ENCODE measurements around the gene ENOSF1. TPM values are rescaled to one million over a fixed set of nuclear protein-coding genes. Genes with fewer than 3 reads are reported as not detected.
"Not testable (repeated sequence)": the region's sequence is repeated elsewhere in the genome, so short reads cannot be mapped to it uniquely, and the experiment has no call there.

ENOSF1 gene
- total RNA-seq, 1 experiment from 2014 or later, result 39.2 TPM

DNA sequence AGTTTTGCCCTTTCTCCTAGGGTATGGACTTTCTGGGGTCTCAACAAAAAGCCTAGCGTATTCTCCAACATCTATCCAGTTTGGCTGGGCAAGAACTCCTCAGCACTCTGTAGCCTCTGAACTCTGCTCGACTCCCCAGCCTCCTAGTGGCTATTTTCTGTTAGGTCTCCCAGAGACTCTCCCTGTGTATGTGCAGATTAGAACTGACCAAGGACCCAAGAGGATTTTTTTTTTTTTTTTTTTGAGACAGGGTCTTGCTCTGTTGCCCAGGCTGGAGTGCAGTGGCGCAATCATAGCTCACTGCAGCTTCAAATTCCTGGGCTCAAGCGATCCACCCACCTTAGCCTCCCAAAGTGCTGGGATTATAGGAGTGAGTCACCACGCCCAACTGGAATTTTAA, 17.7 kb upstream of the ENOSF1 start:
- TF ChIP-seq, protein P1, sequence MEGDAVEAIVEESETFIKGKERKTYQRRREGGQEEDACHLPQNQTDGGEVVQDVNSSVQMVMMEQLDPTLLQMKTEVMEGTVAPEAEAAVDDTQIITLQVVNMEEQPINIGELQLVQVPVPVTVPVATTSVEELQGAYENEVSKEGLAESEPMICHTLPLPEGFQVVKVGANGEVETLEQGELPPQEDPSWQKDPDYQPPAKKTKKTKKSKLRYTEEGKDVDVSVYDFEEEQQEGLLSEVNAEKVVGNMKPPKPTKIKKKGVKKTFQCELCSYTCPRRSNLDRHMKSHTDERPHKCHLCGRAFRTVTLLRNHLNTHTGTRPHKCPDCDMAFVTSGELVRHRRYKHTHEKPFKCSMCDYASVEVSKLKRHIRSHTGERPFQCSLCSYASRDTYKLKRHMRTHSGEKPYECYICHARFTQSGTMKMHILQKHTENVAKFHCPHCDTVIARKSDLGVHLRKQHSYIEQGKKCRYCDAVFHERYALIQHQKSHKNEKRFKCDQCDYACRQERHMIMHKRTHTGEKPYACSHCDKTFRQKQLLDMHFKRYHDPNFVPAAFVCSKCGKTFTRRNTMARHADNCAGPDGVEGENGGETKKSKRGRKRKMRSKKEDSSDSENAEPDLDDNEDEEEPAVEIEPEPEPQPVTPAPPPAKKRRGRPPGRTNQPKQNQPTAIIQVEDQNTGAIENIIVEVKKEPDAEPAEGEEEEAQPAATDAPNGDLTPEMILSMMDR (conservative IDR thresholded peaks at IDR 0.05; ENCODE audit: low read depth, low read length), result peak; percentile 32; the same call in 1 of the 2 replicates
- H3K36me3 ChIP-seq (ENCODE audit: insufficient read depth, low read length, poor library complexity, severe bottlenecking), result peaks cover 20% of the 10 kb centered on the region
- H3K27me3 ChIP-seq (replicated peaks; ENCODE audit: insufficient read depth, low read depth, low read length, poor library complexity); H3K4me3 ChIP-seq (ENCODE audit: low read depth, low read length, poor library complexity, severe bottlenecking); CTCF ChIA-PET; H3K4me1 ChIP-seq (ENCODE audit: insufficient read depth, low read length, poor library complexity, severe bottlenecking); intact Hi-C loops (cut with micrococcal nuclease; ENCODE audit: unreplicated experiment); DNase-seq (ENCODE audit: low spot score); BruUV-seq (replicated peaks); POLR2A ChIA-PET (ENCODE audit: low non-redundant PET); H3K9me3 ChIP-seq (ENCODE audit: low read depth, low read length, poor library complexity, severe bottlenecking); H3K27ac ChIP-seq (ENCODE audit: low read depth, low read length, poor library complexity, severe bottlenecking): not testable (repeated sequence)

DNA sequence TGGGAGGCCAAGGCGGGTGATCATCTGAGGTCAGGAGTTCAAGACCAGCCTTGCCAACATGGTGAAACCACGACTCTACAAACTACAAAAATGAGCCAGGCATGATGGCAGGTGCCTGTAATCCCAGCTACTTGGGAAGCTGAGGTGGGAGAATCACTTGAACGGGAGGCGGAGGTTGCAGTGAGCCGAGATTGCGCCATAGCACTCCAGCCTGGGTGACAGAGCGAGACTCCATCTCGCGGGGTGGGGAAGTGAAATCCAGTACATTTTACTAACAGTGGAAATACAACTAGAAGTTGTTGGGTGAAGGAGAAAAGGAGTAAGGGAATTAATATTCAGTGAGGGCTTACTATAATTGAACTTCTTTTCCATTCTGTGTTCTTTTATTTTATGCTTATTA, 13.2 kb upstream of the ENOSF1 start:
- CTCF ChIA-PET, result interaction anchor here (0.7 kb wide), 1 partner anchor 9 kb away, joined by 3 read pairs; no protein-coding TSS in a partner anchor
- peaks cover 28% of the 10 kb centered on the region for H3K4me1 ChIP-seq (ENCODE audit: insufficient read depth, low read length, poor library complexity, severe bottlenecking)
- H3K36me3 ChIP-seq (ENCODE audit: insufficient read depth, low read length, poor library complexity, severe bottlenecking), result peaks cover 4% of the 10 kb centered on the region
- no peaks in the 10 kb centered on the region for H3K27me3 ChIP-seq (replicated peaks; ENCODE audit: insufficient read depth, low read depth, low read length, poor library complexity)
- DNase-seq (ENCODE audit: low spot score), result no peak
- intact Hi-C loops (cut with micrococcal nuclease; ENCODE audit: unreplicated experiment), result no loop called here
- TF ChIP-seq EZH2 (IDR thresholded peaks at IDR 0.05; ENCODE audit: borderline replicate concordance, low read depth, low read length, poor library complexity, severe bottlenecking), result no peak
- TF ChIP-seq, protein P1 (conservative IDR thresholded peaks at IDR 0.05; ENCODE audit: low read depth, low read length), result no peak
- POLR2A ChIA-PET (ENCODE audit: low non-redundant PET), result no interaction called here
- H3K9me3 ChIP-seq (ENCODE audit: low read depth, low read length, poor library complexity, severe bottlenecking), result no peaks in the 10 kb centered on the region
- H3K4me3 ChIP-seq (ENCODE audit: low read depth, low read length, poor library complexity, severe bottlenecking), result no peak overlapping the region
- H3K27ac ChIP-seq (ENCODE audit: low read depth, low read length, poor library complexity, severe bottlenecking), result no peak overlapping the region
- no TSS peak for BruUV-seq (replicated peaks)

DNA sequence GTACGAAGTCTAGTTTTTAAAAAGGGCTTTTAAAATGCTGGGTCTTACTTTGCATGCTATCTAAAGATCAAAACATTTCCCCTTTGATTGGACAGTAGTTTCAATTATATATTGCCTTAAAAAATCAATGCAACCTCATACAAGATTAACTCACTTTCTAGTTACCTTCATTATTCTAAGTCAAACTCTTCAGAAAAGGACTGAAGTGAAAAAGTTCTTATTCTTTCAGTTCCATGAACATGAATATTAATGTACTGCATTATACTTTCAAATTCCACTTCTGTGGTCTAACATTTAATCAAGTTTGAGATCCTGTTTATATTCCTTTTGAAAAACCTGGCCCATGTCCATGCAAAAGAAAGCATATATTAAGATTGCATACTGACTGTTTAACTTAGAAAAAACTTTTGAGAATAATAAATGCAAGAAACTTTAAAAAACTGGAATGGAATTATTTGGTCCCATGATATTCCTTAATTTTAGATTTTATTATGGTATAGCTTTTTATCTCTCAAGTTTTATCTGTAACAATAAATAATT, 11.2 kb upstream of the ENOSF1 start:
- CTCF ChIA-PET, result interaction anchor here (1.0 kb wide), 1 partner anchor 14 kb away, joined by 3 read pairs; no protein-coding TSS in a partner anchor
- DNase-seq (ENCODE audit: low spot score), result no peak
- Histone ChIP-seq H3K4me3 (ENCODE audit: low read depth, low read length, poor library complexity, severe bottlenecking) (no peak overlapping the region), H3K4me1 (ENCODE audit: insufficient read depth, low read length, poor library complexity, severe bottlenecking) (peaks cover 28% of the 10 kb centered on the region), H3K27ac (ENCODE audit: low read depth, low read length, poor library complexity, severe bottlenecking) (peak overlapping the region; percentile 12), H3K27me3 (replicated peaks; ENCODE audit: insufficient read depth, low read depth, low read length, poor library complexity) (no peaks in the 10 kb centered on the region), H3K9me3 (ENCODE audit: low read depth, low read length, poor library complexity, severe bottlenecking) (no peaks in the 10 kb centered on the region), H3K36me3 (ENCODE audit: insufficient read depth, low read length, poor library complexity, severe bottlenecking) (no peaks in the 10 kb centered on the region)
- POLR2A ChIA-PET (ENCODE audit: low non-redundant PET), result no interaction called here
- no peak for TF ChIP-seq EZH2 (IDR thresholded peaks at IDR 0.05; ENCODE audit: borderline replicate concordance, low read depth, low read length, poor library complexity, severe bottlenecking)
- TF ChIP-seq, protein P1 (conservative IDR thresholded peaks at IDR 0.05; ENCODE audit: low read depth, low read length), result no peak
- intact Hi-C loops (cut with micrococcal nuclease; ENCODE audit: unreplicated experiment), result no loop called here
- TSS peak; percentile 46 for BruUV-seq (replicated peaks)

Data from A673 (cell line).